ENCODE results near the gene DDX3X. TPM values are rescaled to one million over a fixed set of nuclear protein-coding genes. Genes with fewer than 3 reads are reported as not detected.

Gene DDX3X
- total RNA-seq, 2 experiments from 2014 or later: 75.1 to 85.0 TPM

DNA sequence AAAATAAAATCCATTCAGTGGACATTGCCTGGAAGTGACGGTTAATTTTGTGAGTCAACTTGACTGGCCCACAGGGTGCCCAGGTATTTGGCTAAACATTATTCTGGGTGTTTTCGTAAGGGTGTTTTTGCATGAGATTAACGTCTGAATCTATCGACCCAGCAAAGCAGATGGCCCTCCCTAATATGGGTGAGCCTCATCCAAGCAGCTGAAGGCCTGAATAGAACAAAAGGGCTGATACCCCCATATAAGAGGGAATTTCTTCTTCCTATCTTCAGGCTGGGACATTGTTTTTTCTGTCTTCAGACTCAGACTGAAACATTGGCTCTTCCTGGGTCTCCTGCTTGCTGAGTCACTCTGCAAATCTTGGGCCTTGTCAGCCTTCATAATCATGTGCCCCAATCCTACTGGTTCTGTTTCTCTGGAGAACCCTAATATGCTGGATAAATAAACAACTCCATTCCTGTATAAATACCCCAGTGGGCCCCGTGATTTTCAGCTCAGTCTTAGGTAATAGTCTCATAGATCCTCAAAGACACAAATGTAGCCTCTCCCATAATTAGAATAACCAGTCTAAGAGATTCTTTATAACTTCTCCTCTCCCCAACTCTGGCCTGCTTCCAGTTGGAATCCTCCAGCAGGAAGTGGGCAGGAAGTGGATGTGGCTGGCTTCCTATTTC is 33.1 kb upstream of the DDX3X start:
- H3K4me1 ChIP-seq (ENCODE audit: insufficient read depth, low read length, poor library complexity, severe bottlenecking): no peaks in the 10 kb centered on the region
- TF ChIP-seq EZH2phosphoT487 (IDR thresholded peaks at IDR 0.05; ENCODE audit: borderline replicate concordance, low read depth, low read length) (no peak), CTCF (conservative IDR thresholded peaks at IDR 0.05; ENCODE audit: low read length) (no peak)
- no peaks in the 10 kb centered on the region for H3K9me3 ChIP-seq (ENCODE audit: low read length)
- CTCF ChIA-PET (ENCODE audit: unreplicated experiment): no interaction called here
- H4K20me1 ChIP-seq (ENCODE audit: insufficient read depth, low read length): no peaks in the 10 kb centered on the region
- DNase-seq (ENCODE audit: low spot score): no peak
- no peaks in the 10 kb centered on the region for H3K36me3 ChIP-seq (ENCODE audit: insufficient read depth, low read length)
- intact Hi-C loops (cut with micrococcal nuclease; ENCODE audit: unreplicated experiment): no loop called here
- no peaks in the 10 kb centered on the region for H3K79me2 ChIP-seq (ENCODE audit: insufficient read depth, low read depth, low read length)
- no peak overlapping the region for H2AFZ ChIP-seq (ENCODE audit: low read length)
- no peak overlapping the region for H3K4me3 ChIP-seq (ENCODE audit: low read depth, low read length, poor library complexity, severe bottlenecking)
- H3K4me2 ChIP-seq (ENCODE audit: low read length): no peak overlapping the region
- no peaks in the 10 kb centered on the region for H3K9me2 ChIP-seq (ENCODE audit: insufficient read depth, low read length)
- no TSS peak for BruUV-seq (replicated peaks)
- H3K27ac ChIP-seq (ENCODE audit: low read depth, low read length, poor library complexity, severe bottlenecking): no peak overlapping the region
- POLR2A ChIA-PET: no interaction called here

GRCh38 chrX:41301438-41301824 is 32.5 kb upstream of the DDX3X start:
- Histone ChIP-seq H3K36me3 (ENCODE audit: insufficient read depth, low read length) (no peaks in the 10 kb centered on the region), H3K9me3 (ENCODE audit: low read length) (no peaks in the 10 kb centered on the region), H4K20me1 (ENCODE audit: insufficient read depth, low read length) (no peaks in the 10 kb centered on the region), H3K4me2 (ENCODE audit: low read length) (no peak overlapping the region), H3K9me2 (ENCODE audit: insufficient read depth, low read length) (no peaks in the 10 kb centered on the region), H3K27ac (ENCODE audit: low read depth, low read length, poor library complexity, severe bottlenecking) (no peak overlapping the region), H3K4me3 (ENCODE audit: low read depth, low read length, poor library complexity, severe bottlenecking) (no peak overlapping the region), H3K79me2 (ENCODE audit: insufficient read depth, low read depth, low read length) (no peaks in the 10 kb centered on the region), H2AFZ (ENCODE audit: low read length) (no peak overlapping the region), H3K4me1 (ENCODE audit: insufficient read depth, low read length, poor library complexity, severe bottlenecking) (no peaks in the 10 kb centered on the region)
- DNase-seq (ENCODE audit: low spot score): no peak
- TF ChIP-seq CTCF (conservative IDR thresholded peaks at IDR 0.05; ENCODE audit: low read length): no peak
- TF ChIP-seq EZH2phosphoT487 (IDR thresholded peaks at IDR 0.05; ENCODE audit: borderline replicate concordance, low read depth, low read length): no peak
- ChIA-PET POLR2A (no interaction called here), CTCF (ENCODE audit: unreplicated experiment) (no interaction called here)
- intact Hi-C loops (cut with micrococcal nuclease; ENCODE audit: unreplicated experiment): no loop called here
- no TSS peak for BruUV-seq (replicated peaks)

GRCh38 chrX:41302370-41302769 is 31.6 kb upstream of the DDX3X start:
- H3K36me3 ChIP-seq (ENCODE audit: insufficient read depth, low read length): no peaks in the 10 kb centered on the region

More at GRCh38 chrX:41302370-41302769, 31.6 kb upstream of the DDX3X start:
- H3K79me2 ChIP-seq (ENCODE audit: insufficient read depth, low read depth, low read length): no peaks in the 10 kb centered on the region
- H3K4me3 ChIP-seq (ENCODE audit: low read depth, low read length, poor library complexity, severe bottlenecking): no peak overlapping the region
- BruUV-seq (replicated peaks): no TSS peak
- no peaks in the 10 kb centered on the region for H3K9me2 ChIP-seq (ENCODE audit: insufficient read depth, low read length)
- intact Hi-C loops (cut with micrococcal nuclease; ENCODE audit: unreplicated experiment): no loop called here
- no peak for DNase-seq (ENCODE audit: low spot score)
- POLR2A ChIA-PET: no interaction called here
- H3K4me1 ChIP-seq (ENCODE audit: insufficient read depth, low read length, poor library complexity, severe bottlenecking): no peaks in the 10 kb centered on the region
- no peak for TF ChIP-seq EZH2phosphoT487 (IDR thresholded peaks at IDR 0.05; ENCODE audit: borderline replicate concordance, low read depth, low read length)
- no peak for TF ChIP-seq CTCF (conservative IDR thresholded peaks at IDR 0.05; ENCODE audit: low read length)
- H3K27ac ChIP-seq (ENCODE audit: low read depth, low read length, poor library complexity, severe bottlenecking): no peak overlapping the region
- CTCF ChIA-PET (ENCODE audit: unreplicated experiment): interaction anchor here (0.6 kb wide), 1 partner anchor 134 kb away, joined by 4 read pairs; no protein-coding TSS in a partner anchor
- no peaks in the 10 kb centered on the region for H3K9me3 ChIP-seq (ENCODE audit: low read length)
- no peaks in the 10 kb centered on the region for H4K20me1 ChIP-seq (ENCODE audit: insufficient read depth, low read length)
- H3K4me2 ChIP-seq (ENCODE audit: low read length): no peak overlapping the region
- no peak overlapping the region for H2AFZ ChIP-seq (ENCODE audit: low read length)

All from OCI-LY7 (cell line).